DMS153 (cell line): Measurements from ENCODE around the gene STK25.

Experiments
- DNase-seq: peaks from one replicate; lab custom pipeline; 2025; lab: John Stamatoyannopoulos, UW

Gene STK25

DNA sequence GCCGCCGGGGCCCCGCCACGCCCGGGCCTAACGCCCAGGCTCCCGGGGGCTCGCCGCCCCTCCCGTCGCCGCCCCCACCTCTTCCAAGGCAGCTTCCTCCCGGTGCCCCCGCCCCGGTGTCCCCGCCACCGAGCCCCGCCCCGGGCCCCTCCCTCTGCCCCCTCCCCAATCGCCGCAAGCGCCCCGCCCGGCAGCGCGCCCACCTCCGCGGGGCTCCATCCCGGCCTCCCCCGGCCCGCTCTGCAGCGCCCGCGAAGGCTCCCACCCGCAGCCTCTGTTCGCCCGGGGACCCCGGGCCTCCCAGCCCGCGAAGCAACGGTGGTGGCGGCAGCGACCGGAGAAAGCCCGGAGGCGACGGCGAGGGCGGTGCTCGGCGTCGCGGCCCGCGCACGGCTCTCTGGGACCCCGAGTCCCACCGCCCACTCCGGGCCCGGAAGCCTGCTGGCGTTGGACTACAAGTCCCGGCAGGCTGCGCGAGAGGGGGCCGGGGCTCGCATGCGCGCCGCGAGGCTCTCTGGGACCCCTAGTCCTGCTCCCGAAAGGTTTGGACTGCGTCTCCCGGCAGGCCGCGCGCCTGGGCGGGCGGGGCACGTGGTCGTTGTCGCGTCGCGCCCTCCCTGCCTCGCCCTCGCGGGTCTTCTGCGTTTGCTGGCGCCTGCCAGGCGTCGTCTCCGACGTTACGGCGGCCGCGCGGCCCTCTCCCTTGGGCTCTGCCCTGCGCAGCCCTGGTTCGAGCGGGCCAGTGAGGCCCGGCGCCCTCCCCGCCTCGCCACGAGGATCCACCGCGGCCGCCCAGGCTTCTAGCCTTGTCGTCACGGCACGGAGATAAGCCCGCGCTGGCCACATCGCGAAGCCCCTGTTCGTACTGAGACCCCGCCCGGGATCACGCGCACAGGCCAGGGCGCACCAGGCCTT lies at the start of gene STK25:
STK25 (minus strand) TSS at position 345 of the 915 bp plus-strand sequence. CDS start 549 bp downstream, outside the sequence.
- peak; percentile 97 for DNase-seq

DNA sequence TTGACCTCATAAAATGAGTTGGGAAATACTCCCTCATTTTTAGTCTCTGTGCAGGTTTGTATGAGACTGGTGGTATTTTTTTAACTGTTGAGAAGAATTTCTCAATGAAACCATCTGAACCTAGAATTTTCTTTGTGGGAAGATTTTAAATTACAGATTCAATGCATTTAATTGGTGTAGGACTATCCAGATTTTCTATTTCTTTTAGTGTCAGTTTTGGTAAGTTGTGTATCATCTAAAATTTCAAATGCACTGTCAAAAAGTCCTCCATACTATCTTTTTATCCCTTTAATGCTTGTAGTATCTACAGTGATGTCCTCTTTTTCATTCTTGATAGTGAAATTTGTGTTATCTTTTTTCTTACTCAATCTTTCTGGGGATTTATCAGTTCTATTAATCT lies 48.4 kb upstream of the STK25 start:
- no peak for DNase-seq

DNA sequence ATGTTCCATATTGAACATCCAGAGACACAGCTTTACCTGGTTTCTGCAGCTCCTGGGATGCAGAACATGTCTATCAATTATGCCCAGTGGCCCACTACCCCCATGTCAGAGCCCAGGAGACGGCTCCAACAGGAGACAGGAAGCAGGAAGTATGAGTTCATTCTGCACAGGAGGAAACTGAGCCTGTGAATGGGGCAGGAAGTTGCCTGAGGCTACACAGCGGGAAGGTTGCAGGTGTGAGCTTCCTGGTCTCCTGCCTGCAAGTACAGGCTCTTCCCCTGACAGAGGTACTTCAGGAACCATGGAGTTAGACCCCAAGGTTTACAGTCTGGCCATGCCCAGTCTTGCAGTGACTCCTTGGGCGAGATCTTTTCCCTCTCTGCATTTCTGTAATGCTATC lies 47.3 kb upstream of the STK25 start:
- peak; percentile 31 for DNase-seq

DNA sequence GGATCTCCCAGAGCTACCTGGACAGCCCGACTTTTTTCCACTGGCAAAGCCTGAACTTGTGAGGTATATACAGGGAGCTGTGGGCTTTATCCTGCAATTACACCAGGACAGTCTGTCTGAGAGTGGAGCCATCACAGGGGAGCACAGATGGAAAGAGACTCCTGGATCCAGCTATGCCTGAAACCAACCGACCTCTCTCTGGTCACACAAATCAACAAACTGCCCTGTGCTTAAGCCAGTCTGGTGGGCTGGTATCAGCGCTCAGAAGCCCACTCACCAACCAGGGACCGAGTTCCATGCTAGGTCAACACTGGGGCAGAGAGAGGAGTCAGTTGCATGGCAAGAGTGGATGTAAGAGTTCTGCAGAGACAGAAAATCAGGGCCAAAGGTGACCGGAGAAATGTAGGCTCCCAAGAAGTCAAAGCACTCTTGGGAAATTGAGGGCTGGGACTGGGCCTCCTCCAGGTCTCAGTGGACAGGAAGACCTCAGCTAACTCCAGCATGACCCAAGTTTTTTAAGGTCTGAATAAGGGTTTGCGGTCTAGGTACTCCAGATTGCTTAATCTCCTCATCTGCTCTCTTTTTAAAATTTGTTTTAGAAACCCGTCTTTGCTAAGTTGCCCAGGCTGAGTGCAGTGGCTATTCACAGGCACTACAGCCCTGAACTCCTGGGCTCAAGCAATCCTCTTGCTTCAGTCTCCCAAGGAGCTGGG lies 46.4 kb upstream of the STK25 start:
- no peak for DNase-seq

DNA sequence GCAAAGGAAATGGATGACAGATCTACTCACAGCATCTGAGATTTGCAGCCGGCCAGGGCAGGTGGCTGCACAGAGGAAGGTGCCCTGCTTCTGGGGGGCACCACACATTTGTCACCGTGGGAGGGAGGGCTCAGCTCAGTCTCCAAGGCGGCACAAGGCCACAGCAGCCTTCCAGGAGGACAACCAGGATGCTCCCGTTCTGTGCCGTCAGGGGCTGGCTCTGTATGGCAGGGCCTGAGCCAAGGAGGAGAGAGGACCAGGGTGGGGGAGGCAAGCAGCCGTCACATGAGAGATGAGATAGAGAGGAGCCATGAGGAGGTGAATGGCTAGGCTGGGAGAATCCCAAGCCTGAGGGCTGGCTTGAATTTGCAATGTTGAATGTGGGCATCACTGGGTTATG lies 45.6 kb upstream of the STK25 start:
- no peak for DNase-seq

DNA sequence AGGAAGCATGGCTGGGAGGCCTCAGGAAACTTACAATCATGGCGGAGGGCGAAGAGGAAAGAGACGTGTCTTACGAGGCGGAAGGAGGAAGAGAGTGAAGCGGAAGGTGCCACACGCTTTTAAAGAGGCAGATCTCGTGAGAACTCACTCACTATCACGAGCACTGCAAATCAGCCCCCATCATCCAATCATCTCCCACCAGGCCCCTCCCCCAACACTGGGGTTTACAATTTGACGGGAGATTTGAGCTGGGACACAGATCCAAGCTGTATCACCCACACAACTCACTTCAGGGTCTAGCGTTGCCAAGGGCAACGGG lies 45.1 kb upstream of the STK25 start:
- DNase-seq: no peak

DNA sequence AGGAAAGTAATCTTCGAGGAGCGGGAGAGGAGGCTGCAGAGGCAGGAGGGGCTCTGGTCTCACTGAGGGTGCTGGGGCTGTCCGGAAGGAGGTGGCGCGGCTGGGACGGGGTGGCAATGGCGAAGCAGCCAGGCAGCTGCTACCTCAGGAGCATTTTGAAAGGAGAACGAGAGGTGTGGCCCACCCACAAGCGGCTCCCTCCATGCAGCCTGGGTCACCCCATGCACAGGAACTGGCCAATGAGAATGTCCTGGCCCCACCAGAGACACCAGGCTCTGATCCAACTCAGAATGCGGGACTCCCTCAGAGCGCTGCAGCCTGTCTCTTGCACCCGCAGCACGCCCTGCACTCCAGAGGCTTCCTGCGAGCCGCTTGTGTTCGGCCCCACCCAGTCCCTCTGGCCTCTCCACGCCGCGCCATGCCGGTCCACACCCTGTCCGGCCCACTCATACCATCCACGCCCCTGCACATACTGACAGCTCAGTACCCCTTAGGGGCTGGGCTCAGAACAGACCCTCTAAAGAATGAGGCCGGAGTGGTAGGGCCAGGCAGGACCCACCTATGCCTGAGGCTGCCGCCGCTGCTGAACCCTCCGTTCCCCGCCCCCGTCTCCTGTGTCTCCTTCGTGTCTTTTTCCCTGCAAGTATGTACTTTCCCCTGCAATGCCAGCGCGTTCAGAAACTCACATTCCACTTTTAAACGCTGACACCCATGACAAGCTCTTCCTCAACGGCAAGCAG lies 43.8 kb upstream of the STK25 start:
- DNase-seq: no peak

DNA sequence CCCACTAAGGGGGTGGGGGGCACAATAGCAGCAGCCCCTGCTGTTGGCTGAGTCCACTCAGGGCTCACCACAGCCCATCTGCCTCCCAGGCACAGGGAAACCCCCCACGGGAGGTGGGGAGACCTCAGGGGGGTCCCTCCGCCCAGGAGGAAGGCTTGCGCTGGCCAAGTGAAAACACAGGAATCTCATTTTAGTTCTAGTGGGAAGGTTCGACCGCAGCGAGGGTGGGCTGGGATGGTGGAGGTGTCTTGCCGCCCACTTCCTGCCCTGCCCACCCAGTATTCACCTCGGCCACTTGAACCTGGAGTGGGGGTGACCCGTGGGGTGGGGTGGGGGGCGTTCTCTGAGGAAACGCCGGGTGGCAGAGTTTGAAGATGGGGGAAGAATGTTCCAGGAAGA lies 43.2 kb upstream of the STK25 start:
- DNase-seq: no peak

DNA sequence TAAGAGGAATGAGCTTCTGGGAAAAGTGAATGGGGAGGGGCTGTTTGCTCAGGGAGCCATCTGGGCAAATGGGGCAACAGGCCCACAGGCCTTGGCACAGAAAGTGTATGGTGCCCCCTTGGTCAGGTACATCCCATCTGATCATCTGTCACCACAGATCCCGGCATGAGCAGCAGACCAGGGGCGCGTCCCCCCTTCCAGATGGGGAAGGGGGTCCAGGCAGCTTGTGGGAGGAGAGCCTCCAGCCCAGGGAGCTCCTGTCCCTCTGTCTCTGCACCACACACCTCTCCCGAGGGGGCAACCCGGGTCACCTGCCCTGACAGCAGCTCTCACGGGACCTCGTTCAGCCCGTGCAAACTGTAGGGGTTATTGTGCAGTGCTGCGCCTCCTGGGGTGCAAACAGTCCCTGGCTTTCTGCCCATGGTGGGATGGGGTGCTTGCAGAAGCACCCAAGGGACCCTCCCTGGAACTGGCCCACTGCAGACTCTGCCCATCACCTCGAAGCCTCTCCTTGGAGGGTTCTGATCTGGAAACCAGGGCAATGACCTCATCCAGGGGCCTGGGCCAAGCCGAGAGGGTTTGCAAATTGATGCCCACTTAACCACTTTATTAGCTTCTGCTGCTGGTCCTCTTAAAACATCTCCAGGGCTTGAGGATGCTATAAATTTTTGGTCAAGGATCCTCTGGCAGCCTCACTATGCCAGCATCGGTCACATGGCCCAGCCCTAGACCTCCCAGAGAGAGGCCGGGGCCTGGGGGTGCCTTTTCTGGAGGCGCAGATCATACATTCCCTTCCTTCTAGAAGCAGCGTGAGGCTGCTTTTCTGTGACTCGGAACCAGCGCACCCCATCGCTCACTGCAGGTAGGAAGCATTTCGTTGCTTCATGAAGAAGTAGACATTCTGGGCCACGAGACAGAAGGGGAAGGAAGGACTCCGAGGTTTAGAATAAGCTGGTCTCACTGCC lies 42.5 kb upstream of the STK25 start:
- no peak for DNase-seq

DNA sequence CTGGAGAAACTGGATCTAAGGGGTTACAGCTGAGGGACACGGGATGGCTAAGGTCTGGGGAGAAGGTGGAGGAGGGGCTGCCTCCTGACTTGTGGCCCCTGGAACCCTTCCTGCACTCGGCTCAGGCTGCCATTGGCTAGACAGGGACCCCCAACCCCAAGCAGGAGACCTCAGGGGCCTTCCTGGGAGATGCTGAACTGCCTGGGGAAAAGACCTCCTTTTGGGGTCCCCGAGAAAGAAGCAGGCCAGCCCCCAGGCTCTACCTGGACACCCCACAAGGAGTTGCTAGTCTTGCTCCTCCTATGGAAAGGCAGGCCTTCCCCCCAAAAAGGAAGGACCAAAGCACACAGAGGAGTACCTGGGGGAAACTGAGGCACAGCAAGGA lies 40.1 kb upstream of the STK25 start:
- no peak for DNase-seq

DNA sequence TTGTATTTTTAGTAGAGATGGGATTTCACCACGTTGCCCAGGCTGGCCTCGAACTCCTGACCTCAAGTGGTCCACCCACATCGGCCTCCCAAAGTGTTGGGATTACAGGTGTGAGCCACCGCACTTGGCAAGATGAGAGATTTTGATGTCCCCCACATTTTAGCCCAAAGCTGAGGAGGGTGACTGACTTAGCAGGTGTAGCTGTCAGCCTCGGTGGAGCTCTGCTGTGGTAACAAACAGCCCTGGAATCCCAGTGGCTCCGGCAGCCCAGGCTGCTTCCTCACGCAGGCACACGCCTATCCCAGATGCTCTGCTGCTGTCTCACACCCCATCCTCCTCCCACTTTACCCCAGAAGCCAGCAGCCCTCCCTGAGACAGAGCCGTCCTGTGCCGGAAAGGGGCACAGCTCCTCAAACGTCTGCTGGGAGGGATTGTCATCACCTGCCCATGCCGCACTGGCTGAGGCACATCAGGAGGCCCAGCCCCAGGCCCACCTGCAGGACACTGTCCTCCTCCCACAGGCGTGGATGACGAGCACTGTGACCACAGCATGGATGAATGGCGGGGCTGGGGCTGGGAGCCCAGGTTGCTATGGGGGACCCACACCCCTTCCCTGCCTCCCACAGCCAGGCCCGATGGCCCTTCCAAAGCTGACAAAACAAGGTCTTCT lies 39.5 kb upstream of the STK25 start:
- DNase-seq: no peak

DNA sequence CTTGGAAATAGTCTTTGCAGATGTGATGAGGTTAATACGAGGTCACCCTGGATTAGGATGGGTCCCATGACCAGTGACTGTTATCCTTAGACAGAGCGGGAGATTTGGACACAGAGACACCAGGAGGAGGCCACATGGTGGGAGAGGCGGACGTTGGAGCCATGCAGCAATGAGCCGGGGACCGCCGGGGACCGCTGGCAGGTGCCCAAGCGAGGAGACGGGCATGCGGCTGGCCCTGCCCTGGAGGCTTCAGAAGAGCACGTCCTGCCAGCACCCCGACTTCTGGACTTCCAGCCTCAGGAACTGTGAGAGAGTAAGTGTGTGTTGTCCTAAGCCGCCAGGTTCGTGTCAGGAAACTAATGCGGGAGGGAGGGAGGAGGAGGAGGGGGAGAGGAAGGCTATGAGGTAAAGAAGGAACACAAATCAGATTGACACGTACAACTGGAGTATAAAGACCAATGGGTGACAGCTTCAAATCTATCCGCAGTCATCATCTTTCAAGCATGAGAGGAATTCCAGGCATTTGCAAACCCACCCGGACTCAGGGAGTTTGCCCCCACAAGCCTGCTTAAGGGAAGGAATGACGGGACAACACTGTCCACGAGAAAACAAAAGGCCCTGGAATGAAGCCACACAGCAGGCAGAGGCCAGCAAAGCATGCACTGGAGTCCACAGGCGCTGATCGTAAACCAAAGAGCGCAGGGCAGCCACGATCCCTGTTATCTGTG lies 38.6 kb upstream of the STK25 start:
- DNase-seq: no peak

DNA sequence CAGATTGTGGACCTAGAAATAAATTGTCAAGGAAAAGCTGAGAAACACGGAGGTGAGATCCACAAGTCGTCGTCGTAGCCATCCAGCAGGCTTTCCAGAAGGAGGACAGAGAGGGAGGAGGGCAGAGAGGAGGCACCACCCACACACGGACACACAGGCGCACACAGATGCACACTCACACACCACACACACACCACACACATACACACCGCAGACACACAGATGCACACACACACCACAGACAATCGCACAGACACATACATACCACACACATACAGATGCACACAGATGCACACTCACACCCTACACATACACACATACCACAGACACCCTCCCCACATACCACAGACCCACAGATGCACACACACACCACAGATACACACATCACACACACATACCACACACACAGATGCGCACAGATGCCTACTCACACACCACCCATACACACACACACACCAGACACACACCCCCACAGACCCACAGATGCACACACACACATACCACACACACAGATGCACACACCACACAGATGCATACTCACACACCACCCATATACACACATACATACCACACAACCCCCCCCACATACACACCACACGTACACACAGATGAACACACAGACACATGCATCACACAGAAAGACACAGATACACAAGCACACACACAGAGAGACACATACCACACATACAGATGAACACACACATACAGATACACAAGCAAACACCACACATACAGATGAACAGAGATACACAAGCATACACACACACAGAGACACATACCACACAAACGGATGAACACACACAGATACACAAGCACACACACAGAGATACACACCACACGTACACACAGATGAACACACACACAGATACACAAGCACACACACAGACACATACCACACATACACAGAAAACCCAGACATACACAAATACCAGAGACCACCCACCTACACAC lies 37.4 kb upstream of the STK25 start:
- DNase-seq: no peak

DNA sequence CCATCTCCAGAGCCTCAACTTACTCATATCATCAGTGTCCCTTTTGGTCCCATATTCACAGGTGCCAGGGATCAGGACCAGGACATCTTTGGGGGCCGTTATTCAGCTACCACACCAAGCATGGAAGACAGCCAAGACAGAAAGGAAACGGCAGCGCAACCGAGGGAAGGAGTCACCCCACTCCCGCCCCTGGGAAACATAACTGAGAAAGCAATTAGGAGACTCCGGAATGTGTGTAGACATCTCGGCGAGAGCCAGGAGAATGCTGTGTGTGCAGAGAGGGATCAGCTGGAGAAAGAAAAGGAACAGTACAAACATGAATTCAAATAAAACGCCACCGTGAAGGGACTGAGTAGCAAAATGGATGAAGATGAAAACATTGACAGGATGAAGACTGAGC lies 36.7 kb upstream of the STK25 start:
- DNase-seq: no peak

DNA sequence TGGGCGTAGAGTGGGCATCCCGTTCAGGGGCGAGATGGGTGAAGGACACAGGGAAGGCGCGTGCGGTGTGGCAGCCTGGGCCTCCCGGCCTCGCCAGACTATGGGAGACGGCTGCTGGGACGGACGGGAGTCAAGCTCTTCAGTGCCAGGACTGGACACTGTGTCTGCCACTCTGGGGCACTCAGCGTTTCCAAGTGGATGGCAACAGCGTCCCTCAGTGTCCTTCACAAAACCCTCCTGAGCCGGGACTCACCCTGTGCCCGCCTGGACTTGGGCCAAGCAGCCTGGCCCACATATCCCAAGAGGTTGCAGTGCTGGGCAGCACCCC lies 33.9 kb upstream of the STK25 start:
- no peak for DNase-seq

DNA sequence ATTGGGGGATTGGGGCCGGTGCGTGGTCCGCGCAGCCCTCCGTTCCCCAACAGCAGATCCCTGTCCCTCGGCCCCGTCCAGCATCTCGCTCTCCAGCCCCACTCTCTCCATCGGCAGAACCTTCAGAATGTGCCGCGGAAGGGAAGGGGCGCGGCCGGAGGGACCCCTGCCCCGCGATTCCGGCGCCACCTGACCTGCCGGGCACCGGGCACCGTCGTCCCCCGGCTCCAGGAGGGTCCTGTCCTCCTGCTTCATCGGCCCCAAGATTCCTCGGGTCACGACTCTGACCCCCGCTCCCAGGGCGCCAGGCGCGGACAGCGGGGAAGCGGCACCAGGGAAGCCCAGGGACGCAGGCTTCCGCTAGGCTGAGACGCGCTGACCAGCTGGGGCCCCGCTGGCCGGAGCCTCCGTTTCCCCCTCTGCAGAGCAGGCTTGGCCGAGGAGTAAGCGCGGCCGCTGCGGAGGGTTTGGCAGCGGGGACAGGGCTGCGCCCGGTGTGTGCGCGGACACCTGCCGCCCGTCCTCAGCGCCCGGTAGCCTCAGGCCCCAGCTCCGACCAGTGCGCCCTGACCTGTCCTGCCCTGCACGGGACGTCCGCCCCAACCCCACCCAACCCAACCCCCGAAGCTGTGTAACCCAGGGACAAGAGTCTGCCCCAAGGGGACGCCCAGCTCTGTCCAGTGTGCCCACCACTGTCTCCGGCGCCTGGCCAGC lies 33.3 kb upstream of the STK25 start:
- no peak for DNase-seq

DNA sequence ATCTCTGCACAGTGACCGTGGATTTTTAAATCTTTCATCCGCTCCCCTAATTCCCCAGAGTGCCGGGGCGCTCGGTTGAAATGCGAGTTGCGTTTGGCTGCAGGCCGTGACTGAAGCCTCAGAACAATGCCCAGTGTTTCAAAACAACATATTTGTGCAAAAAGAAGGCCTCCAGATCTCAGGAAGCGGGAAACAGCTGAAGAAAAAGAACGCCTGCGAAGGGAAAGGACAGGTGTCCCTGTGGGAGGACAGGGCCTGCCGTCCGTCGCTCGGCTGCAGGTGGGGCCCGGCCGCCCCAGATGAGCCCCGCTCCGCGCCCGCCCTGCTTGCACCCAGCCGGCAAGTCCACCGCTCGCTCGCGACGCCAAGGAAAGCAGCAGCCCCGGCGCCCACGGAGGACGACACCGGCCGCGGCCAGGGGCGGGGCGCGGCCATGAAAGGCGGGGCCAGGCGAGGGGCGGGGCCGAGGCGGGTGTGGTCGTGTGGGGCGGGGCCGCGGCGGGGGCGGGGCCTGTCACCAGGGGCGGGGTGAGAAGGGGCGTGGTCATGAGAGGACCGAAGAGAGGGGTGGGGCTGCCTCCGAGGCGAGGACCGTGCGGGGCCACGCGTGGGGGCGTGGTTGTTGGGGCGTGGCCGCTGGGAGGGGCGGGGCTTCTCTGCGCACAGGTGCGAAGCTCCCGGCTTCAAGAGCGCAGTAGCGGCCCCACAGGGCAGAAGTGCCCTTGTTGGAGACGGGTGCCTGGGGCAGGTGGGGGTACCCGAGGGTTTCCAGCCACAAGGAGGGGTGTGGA lies 32.6 kb upstream of the STK25 start:
- peak; percentile 73 for DNase-seq

DNA sequence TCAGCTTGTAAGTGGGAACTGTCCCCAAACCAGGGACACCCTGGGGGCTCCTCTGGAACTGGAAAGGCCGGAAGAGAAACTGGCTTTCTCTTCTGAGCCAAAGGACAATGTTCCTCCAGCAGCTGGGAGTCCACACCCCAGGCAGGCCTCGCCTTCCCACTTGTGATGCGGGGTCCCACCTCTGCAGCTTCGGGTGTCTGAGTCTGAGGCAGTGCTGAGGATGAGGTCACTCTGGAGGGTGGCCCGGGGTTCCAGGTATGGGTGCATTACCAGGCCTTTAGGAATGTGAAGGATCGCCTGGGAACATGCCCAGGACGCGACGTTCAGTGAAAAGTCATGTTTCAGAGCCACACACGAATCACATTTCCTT lies 32.0 kb upstream of the STK25 start:
- no peak for DNase-seq
